Brain microvascular endothelial cell (primary cell): ENCODE data around the gene PALS1.

ENCODE experiments used
- DNase-seq: peaks from one replicate; pipeline ENCODE4 v3.0.0-alpha.2; 2020
- H3K27ac ChIP-seq: fragments of 250-450 bp; sonication (Bioruptor Pico); 2 replicates; pipeline ENCODE4 v1.5.1; 2020; ENCODE audit warnings: mild to moderate bottlenecking, moderate library complexity
- H3K27me3 ChIP-seq: fragments of 250-450 bp; sonication (Bioruptor Pico); replicated peaks from 2 replicates; pipeline ENCODE4 v1.5.1; 2020; ENCODE audit warnings: mild to moderate bottlenecking
- H3K36me3 ChIP-seq: fragments of 250-450 bp; sonication (Bioruptor Pico); replicated peaks from 2 replicates; pipeline ENCODE4 v1.5.1; 2020; ENCODE audit warnings: mild to moderate bottlenecking
- H3K4me3 ChIP-seq: 2 replicates; pipeline ENCODE4 v1.5.1; 2011; ENCODE audit warnings: low read depth, mild to moderate bottlenecking, control low read depth, low read length, moderate library complexity
- in situ Hi-C: cut with HindIII; loops from 2 replicates; pipeline ENCODE4 v1.10.0; 2017; ENCODE audit warnings: low sequenced_read_pairs, low pct_ligation_motif_present
- TF ChIP-seq, protein P1 (sequence below): IDR thresholded peaks from 2 replicates; pipeline ENCODE4 v1.5.1; 2011; ENCODE audit warnings: low read depth, mild to moderate bottlenecking, moderate library complexity, low read length, control low read depth, inconsistent platforms; ENCODE audit errors: missing control alignments

Gene PALS1

DNA sequence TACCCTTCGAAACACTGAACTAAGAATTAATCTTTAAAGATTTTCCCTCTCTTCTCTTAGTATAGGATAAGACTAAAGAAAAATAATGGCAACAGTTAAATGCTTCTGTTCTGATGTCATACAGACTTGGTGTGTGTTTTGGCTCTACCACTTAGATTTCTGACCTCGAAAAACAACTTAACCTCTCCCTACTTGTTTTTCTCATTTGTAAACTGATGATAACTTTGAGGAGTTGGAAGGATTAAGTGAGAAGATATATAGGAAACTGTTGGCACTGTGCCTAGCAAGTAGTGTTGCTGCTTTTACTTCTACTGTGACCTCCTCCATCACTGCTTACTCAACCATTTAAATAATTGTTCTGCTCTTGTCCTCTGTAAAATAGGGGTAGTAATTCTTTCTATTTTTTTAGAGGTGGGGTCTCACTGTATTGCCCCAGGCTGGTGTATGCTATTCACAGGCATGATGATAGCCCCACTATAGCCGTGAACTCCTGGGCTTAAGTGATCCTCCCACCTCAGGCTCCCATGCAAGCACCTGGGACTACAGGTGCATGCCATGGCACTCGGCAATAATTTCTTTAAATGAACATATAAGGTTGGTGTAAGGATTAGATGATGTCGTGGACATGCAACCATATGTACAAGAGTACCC lies 22.4 kb downstream of the PALS1 start:
- Histone ChIP-seq H3K27ac (no peak overlapping the region), H3K27me3 (no peaks in the 10 kb centered on the region), H3K36me3 (no peaks in the 10 kb centered on the region), H3K4me3 (no peak overlapping the region)
- DNase-seq = peak; percentile 57
- TF ChIP-seq, protein P1, sequence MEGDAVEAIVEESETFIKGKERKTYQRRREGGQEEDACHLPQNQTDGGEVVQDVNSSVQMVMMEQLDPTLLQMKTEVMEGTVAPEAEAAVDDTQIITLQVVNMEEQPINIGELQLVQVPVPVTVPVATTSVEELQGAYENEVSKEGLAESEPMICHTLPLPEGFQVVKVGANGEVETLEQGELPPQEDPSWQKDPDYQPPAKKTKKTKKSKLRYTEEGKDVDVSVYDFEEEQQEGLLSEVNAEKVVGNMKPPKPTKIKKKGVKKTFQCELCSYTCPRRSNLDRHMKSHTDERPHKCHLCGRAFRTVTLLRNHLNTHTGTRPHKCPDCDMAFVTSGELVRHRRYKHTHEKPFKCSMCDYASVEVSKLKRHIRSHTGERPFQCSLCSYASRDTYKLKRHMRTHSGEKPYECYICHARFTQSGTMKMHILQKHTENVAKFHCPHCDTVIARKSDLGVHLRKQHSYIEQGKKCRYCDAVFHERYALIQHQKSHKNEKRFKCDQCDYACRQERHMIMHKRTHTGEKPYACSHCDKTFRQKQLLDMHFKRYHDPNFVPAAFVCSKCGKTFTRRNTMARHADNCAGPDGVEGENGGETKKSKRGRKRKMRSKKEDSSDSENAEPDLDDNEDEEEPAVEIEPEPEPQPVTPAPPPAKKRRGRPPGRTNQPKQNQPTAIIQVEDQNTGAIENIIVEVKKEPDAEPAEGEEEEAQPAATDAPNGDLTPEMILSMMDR = no peak
- in situ Hi-C loops = no loop called here

DNA sequence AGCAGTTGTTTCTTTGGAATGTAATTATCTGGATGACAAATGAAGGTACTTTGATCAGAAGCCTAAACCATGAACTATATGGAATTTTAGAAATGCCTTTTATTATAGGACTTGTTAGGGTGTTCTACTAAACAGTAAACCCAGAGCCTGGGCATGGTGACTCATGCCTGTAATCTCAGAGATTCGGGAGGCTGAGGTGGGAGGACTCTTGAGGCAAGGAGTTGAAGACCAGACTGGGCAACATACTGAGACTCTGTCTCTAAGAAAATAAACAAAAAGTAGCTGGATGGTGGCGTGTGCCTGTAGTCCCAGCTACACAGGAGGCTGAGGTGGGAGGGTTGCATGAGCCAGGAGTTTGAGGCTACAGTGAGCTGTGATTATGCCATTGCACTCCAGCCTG lies 23.9 kb downstream of the PALS1 start:
- DNase-seq = peak; percentile 40
- Histone ChIP-seq H3K27ac (no peak overlapping the region), H3K36me3 (no peaks in the 10 kb centered on the region), H3K27me3 (no peaks in the 10 kb centered on the region), H3K4me3 (no peak overlapping the region)
- in situ Hi-C loops = no loop called here
- TF ChIP-seq, protein P1 = no peak

DNA sequence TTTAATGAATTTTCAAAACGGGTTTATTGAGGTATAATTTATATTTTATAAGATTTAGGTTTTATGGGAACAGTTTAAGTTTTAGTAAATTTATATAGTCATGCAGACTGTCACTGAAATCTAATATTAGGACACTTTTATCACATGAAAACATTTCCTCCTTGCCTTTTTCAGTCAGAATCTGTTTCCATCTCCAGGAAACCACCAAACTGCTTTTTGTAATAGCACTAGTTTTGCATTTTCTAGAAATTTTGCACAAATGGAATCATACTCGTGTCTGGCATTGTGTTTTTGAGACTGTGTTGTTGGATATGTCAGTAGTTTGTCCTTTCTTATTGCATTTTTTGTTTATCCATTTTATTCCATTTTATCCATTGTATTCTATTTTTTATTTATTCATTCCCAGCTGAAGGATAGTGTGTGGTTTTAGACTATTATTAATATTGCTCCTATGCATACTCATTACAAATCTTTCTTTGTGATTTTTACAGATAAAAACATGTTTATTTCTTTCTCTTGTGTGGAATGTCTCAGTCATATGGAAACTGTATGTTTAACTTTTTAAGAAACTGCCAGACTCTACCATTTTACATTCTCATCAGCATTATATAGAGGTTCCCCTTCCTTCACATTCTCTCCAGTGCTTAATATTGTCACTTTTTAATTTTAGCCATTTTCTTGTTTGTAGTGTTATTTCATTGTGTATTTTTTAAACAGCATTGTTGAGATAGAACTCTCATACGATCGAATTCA lies 26.5 kb downstream of the PALS1 start:
- no peak overlapping the region for H3K27ac ChIP-seq
- in situ Hi-C loops = no loop called here
- TF ChIP-seq, protein P1 = no peak
- no peaks in the 10 kb centered on the region for H3K27me3 ChIP-seq
- DNase-seq = no peak
- H3K4me3 ChIP-seq = peak overlapping the region; percentile 28
- no peaks in the 10 kb centered on the region for H3K36me3 ChIP-seq

DNA sequence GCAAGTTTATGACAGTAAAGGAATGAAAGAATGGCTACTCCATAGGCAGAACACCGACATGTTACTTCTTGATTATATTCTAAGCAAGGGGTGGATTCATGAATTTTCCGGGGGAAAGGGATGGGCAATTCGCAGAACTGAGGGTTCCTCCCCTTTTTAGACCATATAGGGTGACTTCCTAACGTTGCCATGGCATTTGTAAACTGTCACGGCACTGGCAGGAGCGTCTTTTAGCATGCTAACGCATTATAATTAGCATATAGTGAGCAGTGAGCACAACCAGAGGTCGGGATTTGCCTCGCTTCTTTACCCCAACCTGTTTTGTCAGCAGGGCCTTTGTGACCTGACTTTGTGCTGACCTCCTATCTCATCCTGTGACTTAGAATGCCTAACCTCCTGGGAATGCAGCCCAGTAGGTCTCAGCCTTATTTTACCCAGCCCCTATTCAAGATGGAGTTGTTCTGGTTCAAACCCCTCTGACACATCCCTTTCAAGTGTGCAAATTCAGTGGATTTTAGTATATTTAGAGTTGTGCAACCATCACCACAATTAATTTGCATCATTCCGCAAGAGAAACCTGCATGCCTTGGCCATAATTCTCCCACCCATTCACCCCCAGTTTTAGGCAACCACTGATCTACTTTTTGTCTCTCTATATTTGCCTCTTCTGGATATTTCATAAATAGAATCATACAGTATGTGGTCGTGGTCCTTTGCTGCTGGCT lies 27.4 kb downstream of the PALS1 start:
- no peaks in the 10 kb centered on the region for H3K36me3 ChIP-seq
- DNase-seq = peak; percentile 12
- H3K4me3 ChIP-seq = peak overlapping the region; percentile 28
- no peaks in the 10 kb centered on the region for H3K27me3 ChIP-seq
- H3K27ac ChIP-seq = no peak overlapping the region
- in situ Hi-C loops = no loop called here
- TF ChIP-seq, protein P1 = no peak

DNA sequence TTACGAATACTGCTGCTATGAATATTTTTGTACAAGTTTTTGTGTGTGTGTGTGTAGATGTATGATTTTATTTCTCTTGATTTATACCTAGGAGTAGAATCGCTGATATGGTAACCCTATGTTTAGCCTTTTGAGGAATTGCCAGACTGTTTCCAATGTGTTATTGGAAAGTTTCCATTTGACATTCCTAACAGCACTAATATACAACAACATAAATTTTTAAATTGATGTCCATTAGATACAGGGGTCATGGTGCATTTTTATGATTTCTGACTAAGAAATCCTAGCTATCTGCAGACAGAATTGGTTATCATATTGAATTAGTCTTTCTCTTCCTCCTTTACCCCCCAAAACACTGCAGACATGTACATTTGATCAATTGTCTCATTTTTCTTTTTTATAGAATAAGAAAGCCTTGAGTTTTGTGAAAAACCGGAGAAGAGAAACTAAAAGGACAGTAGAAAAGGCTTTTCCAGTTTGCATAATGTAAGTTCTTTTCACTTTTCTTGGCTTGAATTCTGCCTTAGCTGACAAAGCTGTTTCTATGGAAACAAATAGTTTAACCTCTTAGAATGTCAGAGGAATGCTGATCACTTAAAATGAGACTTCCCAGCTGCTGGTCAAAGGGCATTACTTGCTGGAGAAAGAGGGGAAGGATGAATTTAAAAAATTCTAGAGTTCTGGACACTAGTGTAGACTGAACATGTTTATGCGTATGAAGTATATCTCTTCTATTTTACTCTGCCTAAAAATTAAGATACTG lies 28.2 kb downstream of the PALS1 start:
- Histone ChIP-seq H3K4me3 (no peak overlapping the region), H3K27me3 (no peaks in the 10 kb centered on the region), H3K36me3 (no peaks in the 10 kb centered on the region), H3K27ac (peak overlapping the region; percentile 15)
- in situ Hi-C loops = no loop called here
- TF ChIP-seq, protein P1 = no peak
- peak; percentile 30 for DNase-seq
